Kidney (tissue), 14 donors: ENCODE data around the gene HOXB7. TPM values are rescaled to one million over a fixed set of nuclear protein-coding genes. Genes with fewer than 3 reads are reported as not detected.

Experiments used
- DNase-seq, 5 donors: peaks; one replicate each; pipeline ENCODE4 v3.0.0-alpha.2; 2013 to 2020
- FAIRE-seq: peaks from 2 replicates; lab custom pipeline; 2012; peaks lifted over from hg19 to GRCh38; lab: Jason Lieb, UNC
- H3K27ac ChIP-seq, 2 donors: one replicate each; pipeline ENCODE4 v1.7.0; 2013; ENCODE audit warnings: low read depth in 2 of 2, low read length in 2 of 2, inconsistent platforms in 1 of 2
- H3K27me3 ChIP-seq: one replicate; pipeline ENCODE4 v1.7.1; 2013; ENCODE audit warnings: low read length, inconsistent platforms; ENCODE audit not compliant: control insufficient read depth, insufficient read depth
- H3K36me3 ChIP-seq, 3 donors: one replicate each; pipeline versions ENCODE4 v1.7.0 to v1.7.1; 2013; ENCODE audit warnings: low read length in 3 of 3, control low read depth in 1 of 3, inconsistent platforms in 1 of 3; ENCODE audit not compliant: insufficient read depth in 3 of 3, control insufficient read depth in 2 of 3
- H3K4me1 ChIP-seq, 3 donors: one replicate each; pipeline versions ENCODE4 v1.7.0 to v1.7.1; 2013; ENCODE audit warnings: low read length in 3 of 3, inconsistent platforms in 1 of 3, low read depth in 1 of 3; ENCODE audit not compliant: control insufficient read depth in 2 of 3, insufficient read depth in 2 of 3
- H3K4me3 ChIP-seq, 3 donors: one replicate each; pipeline versions ENCODE4 v1.7.0 to v1.8.1; 2013; ENCODE audit warnings: low read length in 3 of 3, control low read depth in 1 of 3, inconsistent platforms in 1 of 3
- H3K9ac ChIP-seq, 3 donors: one replicate each; pipeline versions ENCODE4 v1.7.0 to v1.7.1; 2013; ENCODE audit warnings: low read length in 3 of 3, control low read depth in 1 of 3, inconsistent platforms in 1 of 3
- H3K9me3 ChIP-seq, 3 donors: one replicate each; pipeline versions ENCODE4 v1.7.0 to v1.7.1; 2013; ENCODE audit warnings: low read length in 3 of 3, control low read depth in 1 of 3, inconsistent platforms in 1 of 3; ENCODE audit not compliant: control insufficient read depth in 2 of 3, insufficient read depth in 1 of 3
- CTCF ChIP-seq: IDR thresholded peaks from 3 replicates; pipeline ENCODE4 v1.5.1; 2012; ENCODE audit warnings: mild to moderate bottlenecking, moderate library complexity, borderline replicate concordance; ENCODE audit not compliant: insufficient read depth; ENCODE audit errors: extremely low read depth
- intact Hi-C: fragments of 100-400 bp; cut with DNase I; formaldehyde crosslinking; loops from one replicate; pipeline ENCODE4 v1.11.1; 2022
- polyA plus RNA-seq: library from polyadenylated mRNA; stranded (reverse); fragments of 350-450 nt; fragmentation: Illumina TruSeq; extraction: RNeasy Lipid Tissue Mini Kit (QIAGEN cat#74804); gene quantifications from one replicate; pipeline ENCODE4 v1.2.3, GENCODE V29; 2014; ENCODE audit warnings: low read depth, low replicate concordance; ENCODE audit not compliant: insufficient read depth
- total RNA-seq: library from RNA; stranded (reverse); fragmentation: NEBNext Ultra II Directional; extraction: Animal tissue kit (Norgen Biotek cat#: 25700); gene quantifications from one replicate; pipeline ENCODE4 v1.2.1, GENCODE V29; 2021
- donor health status: control.
- donor health status: control.
- donor health status: control.
- donor health status: control.
- donor health status: control.
- donor health status: DM: yes; HTN: yes; CAD: no.
- donor health status: Normal renal cell carcinoma (clear cell type).

The HOXB7 gene
- total and polyA plus RNA-seq, 2 donors from 2014 or later, result 45.4 to 49.6 TPM

GRCh38 chr17:48584223-48584741 lies 26.5 kb downstream of the HOXB7 start:
- peak overlapping the region in 2 of 3 donors; percentile 83 to 91 for H3K9ac ChIP-seq
- peaks cover 12 to 30% (median 16%) of the 10 kb centered on the region in 3 donors for H3K4me1 ChIP-seq
- intact Hi-C loops, result no loop called here
- DNase-seq (no peak), FAIRE-seq (no peak)
- peak overlapping the region; percentile 3 to 45 (median 37) for H3K4me3 ChIP-seq
- peak overlapping the region; percentile 93 to 98 for H3K27ac ChIP-seq
- H3K36me3 ChIP-seq, result peaks cover 0 to 2% (median 0%) of the 10 kb centered on the region in 3 donors
- TF ChIP-seq CTCF, result no peak
- H3K27me3 ChIP-seq, result no peaks in the 10 kb centered on the region
- no peaks in the 10 kb centered on the region for H3K9me3 ChIP-seq

GRCh38 chr17:48583708-48584222 lies 27.1 kb downstream of the HOXB7 start:
- Histone ChIP-seq H3K9me3 (no peaks in the 10 kb centered on the region), H3K36me3 (peaks cover 0 to 2% (median 0%) of the 10 kb centered on the region in 3 donors), H3K9ac (peak overlapping the region; percentile 83 to 96 (median 91)), H3K4me1 (peaks cover 12 to 31% (median 16%) of the 10 kb centered on the region in 3 donors), H3K4me3 (peak overlapping the region; percentile 3 to 77 (median 42)), H3K27ac (peak overlapping the region; percentile 97 to 98), H3K27me3 (no peaks in the 10 kb centered on the region)
- intact Hi-C loops, result no loop called here
- no peak for FAIRE-seq
- DNase-seq, result no peak
- no peak for TF ChIP-seq CTCF

- Histone ChIP-seq H3K4me3 (peak overlapping the region; percentile 57 to 78 (median 77)), H3K4me1 (peaks cover 12 to 28% (median 16%) of the 10 kb centered on the region in 3 donors), H3K9ac (peak overlapping the region; percentile 83 to 96 (median 91)), H3K27ac (peak overlapping the region; percentile 97 to 98), H3K9me3 (no peaks in the 10 kb centered on the region), H3K27me3 (no peaks in the 10 kb centered on the region), H3K36me3 (peaks cover 0 to 2% (median 0%) of the 10 kb centered on the region in 3 donors)
- FAIRE-seq (no peak), DNase-seq (peak in 1 of 5 donors; percentile 31)
- no peak for TF ChIP-seq CTCF
- intact Hi-C loops, result no loop called here
These were observed 28.1 kb downstream of the HOXB7 start for GRCh38 chr17:48582750-48583069.
